Kidney (tissue), 14 donors: ENCODE measurements around the gene NF1. TPM values are rescaled to one million over a fixed set of nuclear protein-coding genes. Genes with fewer than 3 reads are reported as not detected.

ENCODE experiments used
- DNase-seq, 5 donors: peaks; one replicate each; pipeline ENCODE4 v3.0.0-alpha.2; 2013 to 2020
- FAIRE-seq: peaks from 2 replicates; lab custom pipeline; 2012; peaks lifted over from hg19 to GRCh38; lab: Jason Lieb, UNC
- H3K27ac ChIP-seq, 2 donors: one replicate each; pipeline ENCODE4 v1.7.0; 2013; ENCODE audit warnings: low read depth in 2 of 2, low read length in 2 of 2, inconsistent platforms in 1 of 2
- H3K27me3 ChIP-seq: one replicate; pipeline ENCODE4 v1.7.1; 2013; ENCODE audit warnings: low read length, inconsistent platforms; ENCODE audit not compliant: control insufficient read depth, insufficient read depth
- H3K36me3 ChIP-seq, 3 donors: one replicate each; pipeline versions ENCODE4 v1.7.0 to v1.7.1; 2013; ENCODE audit warnings: low read length in 3 of 3, control low read depth in 1 of 3, inconsistent platforms in 1 of 3; ENCODE audit not compliant: insufficient read depth in 3 of 3, control insufficient read depth in 2 of 3
- H3K4me1 ChIP-seq, 3 donors: one replicate each; pipeline versions ENCODE4 v1.7.0 to v1.7.1; 2013; ENCODE audit warnings: low read length in 3 of 3, inconsistent platforms in 1 of 3, low read depth in 1 of 3; ENCODE audit not compliant: control insufficient read depth in 2 of 3, insufficient read depth in 2 of 3
- H3K4me3 ChIP-seq, 3 donors: one replicate each; pipeline versions ENCODE4 v1.7.0 to v1.8.1; 2013; ENCODE audit warnings: low read length in 3 of 3, control low read depth in 1 of 3, inconsistent platforms in 1 of 3
- H3K9ac ChIP-seq, 3 donors: one replicate each; pipeline versions ENCODE4 v1.7.0 to v1.7.1; 2013; ENCODE audit warnings: low read length in 3 of 3, control low read depth in 1 of 3, inconsistent platforms in 1 of 3
- H3K9me3 ChIP-seq, 3 donors: one replicate each; pipeline versions ENCODE4 v1.7.0 to v1.7.1; 2013; ENCODE audit warnings: low read length in 3 of 3, control low read depth in 1 of 3, inconsistent platforms in 1 of 3; ENCODE audit not compliant: control insufficient read depth in 2 of 3, insufficient read depth in 1 of 3
- CTCF ChIP-seq: IDR thresholded peaks from 3 replicates; pipeline ENCODE4 v1.5.1; 2012; ENCODE audit warnings: mild to moderate bottlenecking, moderate library complexity, borderline replicate concordance; ENCODE audit not compliant: insufficient read depth; ENCODE audit errors: extremely low read depth
- intact Hi-C: fragments of 100-400 bp; cut with DNase I; formaldehyde crosslinking; loops from one replicate; pipeline ENCODE4 v1.11.1; 2022
- polyA plus RNA-seq: library from polyadenylated mRNA; stranded (reverse); fragments of 350-450 nt; fragmentation: Illumina TruSeq; extraction: RNeasy Lipid Tissue Mini Kit (QIAGEN cat#74804); gene quantifications from one replicate; pipeline ENCODE4 v1.2.3, GENCODE V29; 2014; ENCODE audit warnings: low read depth, low replicate concordance; ENCODE audit not compliant: insufficient read depth
- total RNA-seq: library from RNA; stranded (reverse); fragmentation: NEBNext Ultra II Directional; extraction: Animal tissue kit (Norgen Biotek cat#: 25700); gene quantifications from one replicate; pipeline ENCODE4 v1.2.1, GENCODE V29; 2021
- donor health status: control.
- donor health status: control.
- donor health status: control.
- donor health status: control.
- donor health status: control.
- donor health status: DM: yes; HTN: yes; CAD: no.
- donor health status: Normal renal cell carcinoma (clear cell type).

NF1 gene
- total and polyA plus RNA-seq, 2 donors from 2014 or later, result 7.8 to 61.3 TPM

- no peak overlapping the region for H3K4me3 ChIP-seq
- no peak for TF ChIP-seq CTCF
- FAIRE-seq, result no peak
- no peaks in the 10 kb centered on the region for H3K27me3 ChIP-seq
- no peaks in the 10 kb centered on the region for H3K36me3 ChIP-seq
- H3K9ac ChIP-seq, result no peak overlapping the region
- intact Hi-C loops, result no loop called here
- H3K4me1 ChIP-seq, result no peaks in the 10 kb centered on the region
- H3K27ac ChIP-seq, result no peak overlapping the region
- DNase-seq, result no peak
- no peaks in the 10 kb centered on the region for H3K9me3 ChIP-seq
These were observed 33.8 kb upstream of the NF1 start for GRCh38 chr17:31060791-31061550.

GRCh38 chr17:31061678-31062077 is 33.1 kb upstream of the NF1 start:
- Histone ChIP-seq H3K4me3 (no peak overlapping the region), H3K36me3 (no peaks in the 10 kb centered on the region), H3K9me3 (no peaks in the 10 kb centered on the region), H3K4me1 (no peaks in the 10 kb centered on the region), H3K27ac (no peak overlapping the region), H3K27me3 (no peaks in the 10 kb centered on the region), H3K9ac (no peak overlapping the region)
- DNase-seq (no peak), FAIRE-seq (no peak)
- intact Hi-C loops, result no loop called here
- no peak for TF ChIP-seq CTCF

- no peak overlapping the region for H3K9ac ChIP-seq
- intact Hi-C loops, result no loop called here
- H3K27me3 ChIP-seq, result no peaks in the 10 kb centered on the region
- DNase-seq (no peak), FAIRE-seq (no peak)
- no peak for TF ChIP-seq CTCF
- H3K27ac ChIP-seq, result no peak overlapping the region
- H3K4me1 ChIP-seq, result no peaks in the 10 kb centered on the region
- H3K4me3 ChIP-seq, result no peak overlapping the region
- H3K36me3 ChIP-seq, result no peaks in the 10 kb centered on the region
- no peaks in the 10 kb centered on the region for H3K9me3 ChIP-seq
These were observed 32.4 kb upstream of the NF1 start for GRCh38 chr17:31062346-31062745.
